Skin epidermis (tissue), 12 donors: Measurements from ENCODE around the gene TANC1.

Source experiments
- H3K27ac ChIP-seq, 21 experiments: fragments of 200-600 bp; sonication (generic) in 11 of 21; one replicate each; pipeline ENCODE4 v1.5.0; 2020; ENCODE audit warnings: mild to moderate bottlenecking in 3 of 21, inconsistent platforms in 2 of 21, moderate library complexity in 2 of 21
- H3K4me3 ChIP-seq, 7 experiments: fragments of 200-600 bp; sonication (generic) in 2 of 7; one replicate each; pipeline ENCODE4 v1.5.0; 2020; ENCODE audit warnings: inconsistent platforms in 2 of 7, mild to moderate bottlenecking in 2 of 7, moderate library complexity in 1 of 7

The TANC1 gene

GRCh38 chr2:159096901-159097300, 128.5 kb downstream of the TANC1 start:
- Histone ChIP-seq H3K4me3 (no peak overlapping the region), H3K27ac (peak overlapping the region in 13 of 21 experiments; percentile 6 to 89 (median 41))

GRCh38 chr2:159098361-159098760, 129.9 kb downstream of the TANC1 start:
- no peak overlapping the region for H3K4me3 ChIP-seq
- H3K27ac ChIP-seq = peak overlapping the region in 6 of 21 experiments; percentile 8 to 61 (median 28)

GRCh38 chr2:159098921-159099411, 130.5 kb downstream of the TANC1 start:
- H3K4me3 ChIP-seq = no peak overlapping the region
- peak overlapping the region in 8 of 21 experiments; percentile 10 to 61 (median 36) for H3K27ac ChIP-seq

- H3K27ac ChIP-seq = peak overlapping the region in 2 of 21 experiments; percentile 11 to 22
- no peak overlapping the region for H3K4me3 ChIP-seq
Observed at GRCh38 chr2:159101755-159102489, 133.5 kb downstream of the TANC1 start.

GRCh38 chr2:159103411-159103810, 135.0 kb downstream of the TANC1 start:
- no peak overlapping the region for H3K27ac ChIP-seq
- H3K4me3 ChIP-seq = no peak overlapping the region

GRCh38 chr2:159106109-159106508, 137.7 kb downstream of the TANC1 start:
- peak overlapping the region in 2 of 21 experiments; percentile 28 to 55 for H3K27ac ChIP-seq
- H3K4me3 ChIP-seq = no peak overlapping the region

- Histone ChIP-seq H3K4me3 (no peak overlapping the region), H3K27ac (peak overlapping the region in 16 of 21 experiments; percentile 2 to 77 (median 53))
Observed at GRCh38 chr2:159108181-159108893, 139.9 kb downstream of the TANC1 start.

- Histone ChIP-seq H3K27ac (peak overlapping the region in 7 of 21 experiments; percentile 17 to 77 (median 70)), H3K4me3 (no peak overlapping the region)
Observed at GRCh38 chr2:159109517-159109916, 141.1 kb downstream of the TANC1 start.

GRCh38 chr2:159110784-159111183, 142.3 kb downstream of the TANC1 start:
- H3K27ac ChIP-seq = peak overlapping the region in 9 of 21 experiments; percentile 0 to 75 (median 35)
- no peak overlapping the region for H3K4me3 ChIP-seq

GRCh38 chr2:159111346-159111927, 143.0 kb downstream of the TANC1 start:
- Histone ChIP-seq H3K4me3 (no peak overlapping the region), H3K27ac (peak overlapping the region in 6 of 21 experiments; percentile 0 to 75 (median 24))

- H3K27ac ChIP-seq = peak overlapping the region in 1 of 21 experiments; percentile 25
- H3K4me3 ChIP-seq = no peak overlapping the region
Observed at GRCh38 chr2:159114835-159115234, 146.4 kb downstream of the TANC1 start.

- H3K4me3 ChIP-seq = no peak overlapping the region
- no peak overlapping the region for H3K27ac ChIP-seq
Observed at GRCh38 chr2:159116922-159117321, 148.5 kb downstream of the TANC1 start.

GRCh38 chr2:159117658-159118057, 149.2 kb downstream of the TANC1 start:
- Histone ChIP-seq H3K4me3 (no peak overlapping the region), H3K27ac (peak overlapping the region in 1 of 21 experiments; percentile 10)

GRCh38 chr2:159118115-159118858, 149.8 kb downstream of the TANC1 start:
- Histone ChIP-seq H3K27ac (peak overlapping the region in 6 of 21 experiments; percentile 10 to 55 (median 32)), H3K4me3 (no peak overlapping the region)

GRCh38 chr2:159118859-159119500, 150.5 kb downstream of the TANC1 start:
- peak overlapping the region in 4 of 21 experiments; percentile 10 to 55 (median 43) for H3K27ac ChIP-seq
- no peak overlapping the region for H3K4me3 ChIP-seq

- Histone ChIP-seq H3K27ac (peak overlapping the region in 1 of 21 experiments; percentile 6), H3K4me3 (no peak overlapping the region)
Observed at GRCh38 chr2:159119652-159120257, 151.3 kb downstream of the TANC1 start.

- Histone ChIP-seq H3K4me3 (no peak overlapping the region), H3K27ac (peak overlapping the region in 20 of 21 experiments; percentile 5 to 89 (median 80))
Observed at GRCh38 chr2:159123786-159124185, 155.3 kb downstream of the TANC1 start.

- Histone ChIP-seq H3K27ac (peak overlapping the region in 20 of 21 experiments; percentile 46 to 89 (median 80)), H3K4me3 (no peak overlapping the region)
Observed at GRCh38 chr2:159124441-159124911, 156.0 kb downstream of the TANC1 start.
